DND-41 (cell line): ENCODE results near the gene KIF14.

ENCODE experiments used
- ATAC-seq: fragments of 200-7000 bp; cut with Tn5 transposase; 3 replicates; pipeline ENCODE4 v1.9.1; 2021; ENCODE audit warnings: low read depth; ENCODE audit not compliant: insufficient read depth
- DNase-seq: peaks from one replicate; pipeline ENCODE4 v3.0.0-alpha.2; 2020
- H2AFZ ChIP-seq: 2 replicates; pipeline ENCODE4 v1.6.0; 2012; ENCODE audit warnings: low read depth, low read length
- H3K27ac ChIP-seq: 2 replicates; pipeline ENCODE4 v1.5.1; 2012; ENCODE audit warnings: low read length, inconsistent platforms
- H3K27me3 ChIP-seq: fragments of 200-600 bp; sonication (generic); 2 replicates; pipeline ENCODE4 v1.6.0; 2012; ENCODE audit warnings: low read length, mild to moderate bottlenecking, inconsistent platforms; ENCODE audit not compliant: insufficient read depth, poor library complexity
- H3K36me3 ChIP-seq: 2 replicates; pipeline ENCODE4 v1.5.1; 2012; ENCODE audit warnings: low read length, inconsistent platforms; ENCODE audit not compliant: insufficient read depth
- H3K4me1 ChIP-seq: 2 replicates; pipeline ENCODE4 v1.5.1; 2012; ENCODE audit warnings: mild to moderate bottlenecking, low read length; ENCODE audit not compliant: insufficient read depth
- H3K4me2 ChIP-seq: 2 replicates; pipeline ENCODE4 v1.6.0; 2012; ENCODE audit warnings: mild to moderate bottlenecking, moderate library complexity, low read length, inconsistent platforms; ENCODE audit not compliant: insufficient read depth
- H3K4me3 ChIP-seq, 2 experiments: fragments of 200-600 bp in 1 of 2; shearing (Covaris generic) in 1 of 2; 2 replicates each; pipeline ENCODE4 v1.5.1; 2012 to 2016; ENCODE audit warnings: inconsistent platforms in 2 of 2, low read length in 2 of 2, mild to moderate bottlenecking in 2 of 2, low read depth in 1 of 2, moderate library complexity in 1 of 2
- H3K79me2 ChIP-seq: 2 replicates; pipeline ENCODE4 v1.6.0; 2012; ENCODE audit warnings: low read length, inconsistent platforms; ENCODE audit not compliant: insufficient read depth
- H3K9ac ChIP-seq: 2 replicates; pipeline ENCODE4 v1.6.0; 2012; ENCODE audit warnings: low read depth, mild to moderate bottlenecking, inconsistent platforms, low read length, moderate library complexity
- H3K9me3 ChIP-seq: 2 replicates; pipeline ENCODE4 v1.5.1; 2012; ENCODE audit warnings: low read length, moderate library complexity, mild to moderate bottlenecking, inconsistent platforms; ENCODE audit not compliant: insufficient read depth, severe bottlenecking
- H4K20me1 ChIP-seq: 2 replicates; pipeline ENCODE4 v1.6.0; 2012; ENCODE audit warnings: low read length; ENCODE audit not compliant: insufficient read depth
- EZH2 ChIP-seq: IDR thresholded peaks from 3 replicates; pipeline ENCODE4 v1.6.1; 2012; ENCODE audit warnings: borderline replicate concordance, low read depth, mild to moderate bottlenecking, moderate library complexity, low read length, inconsistent platforms; ENCODE audit not compliant: severe bottlenecking
- TF ChIP-seq, protein P1 (sequence below): IDR thresholded peaks from 2 replicates; pipeline ENCODE4 v1.5.1; 2012; ENCODE audit warnings: borderline replicate concordance, low read length, moderate library complexity, mild to moderate bottlenecking; ENCODE audit not compliant: poor library complexity, severe bottlenecking; ENCODE audit errors: extremely low read depth

The KIF14 gene

DNA sequence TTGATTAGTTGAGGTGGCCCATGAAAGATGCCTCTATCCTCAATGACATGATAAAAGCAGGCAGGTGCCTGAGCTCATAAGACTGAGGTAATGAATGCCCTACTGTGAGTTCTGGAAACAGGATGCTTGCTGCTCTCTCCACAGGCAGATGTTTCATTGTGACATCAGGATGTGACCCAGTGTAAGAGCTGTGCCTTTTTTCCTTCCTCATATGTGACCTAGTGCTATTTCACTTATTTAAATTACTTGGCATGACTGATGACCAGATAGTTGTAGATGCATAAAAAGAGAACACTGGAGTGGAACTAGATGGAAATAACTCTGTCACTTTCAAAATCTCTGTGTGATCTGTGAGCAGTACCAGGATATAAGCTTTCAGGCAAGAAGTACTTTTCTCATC lies 31.9 kb downstream of the KIF14 start:
- H3K9me3 ChIP-seq = no peaks in the 10 kb centered on the region
- no peaks in the 10 kb centered on the region for H4K20me1 ChIP-seq
- H3K4me2 ChIP-seq = no peak overlapping the region
- no peak for DNase-seq
- no peaks in the 10 kb centered on the region for H3K27me3 ChIP-seq
- H3K79me2 ChIP-seq = no peaks in the 10 kb centered on the region
- no peak overlapping the region for H2AFZ ChIP-seq
- no peak overlapping the region for H3K9ac ChIP-seq
- no peak for ATAC-seq
- no peaks in the 10 kb centered on the region for H3K4me1 ChIP-seq
- H3K4me3 ChIP-seq = no peak overlapping the region
- TF ChIP-seq, protein P1, sequence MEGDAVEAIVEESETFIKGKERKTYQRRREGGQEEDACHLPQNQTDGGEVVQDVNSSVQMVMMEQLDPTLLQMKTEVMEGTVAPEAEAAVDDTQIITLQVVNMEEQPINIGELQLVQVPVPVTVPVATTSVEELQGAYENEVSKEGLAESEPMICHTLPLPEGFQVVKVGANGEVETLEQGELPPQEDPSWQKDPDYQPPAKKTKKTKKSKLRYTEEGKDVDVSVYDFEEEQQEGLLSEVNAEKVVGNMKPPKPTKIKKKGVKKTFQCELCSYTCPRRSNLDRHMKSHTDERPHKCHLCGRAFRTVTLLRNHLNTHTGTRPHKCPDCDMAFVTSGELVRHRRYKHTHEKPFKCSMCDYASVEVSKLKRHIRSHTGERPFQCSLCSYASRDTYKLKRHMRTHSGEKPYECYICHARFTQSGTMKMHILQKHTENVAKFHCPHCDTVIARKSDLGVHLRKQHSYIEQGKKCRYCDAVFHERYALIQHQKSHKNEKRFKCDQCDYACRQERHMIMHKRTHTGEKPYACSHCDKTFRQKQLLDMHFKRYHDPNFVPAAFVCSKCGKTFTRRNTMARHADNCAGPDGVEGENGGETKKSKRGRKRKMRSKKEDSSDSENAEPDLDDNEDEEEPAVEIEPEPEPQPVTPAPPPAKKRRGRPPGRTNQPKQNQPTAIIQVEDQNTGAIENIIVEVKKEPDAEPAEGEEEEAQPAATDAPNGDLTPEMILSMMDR = no peak
- no peak for TF ChIP-seq EZH2
- H3K27ac ChIP-seq = no peak overlapping the region
- peaks cover 78% of the 10 kb centered on the region for H3K36me3 ChIP-seq

DNA sequence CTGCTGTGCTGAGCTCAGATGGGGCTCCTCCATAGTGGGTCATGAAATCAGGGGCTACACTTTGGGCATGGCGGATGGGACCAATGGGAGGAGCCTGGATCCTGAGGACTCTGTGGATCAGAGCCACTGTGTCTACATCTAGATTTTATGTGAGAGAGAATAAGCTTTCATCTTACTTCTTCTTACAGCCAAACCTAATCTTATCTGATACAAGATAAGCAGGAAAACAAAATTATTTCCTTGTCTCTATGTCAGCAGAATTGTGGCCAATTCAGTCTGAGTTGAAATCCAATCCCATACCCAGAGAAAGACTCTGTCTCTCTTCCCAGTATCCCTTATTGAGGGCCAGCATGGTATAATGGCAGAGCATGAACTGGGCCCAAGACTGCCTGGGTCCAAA lies 56.2 kb downstream of the KIF14 start:
- no peak for ATAC-seq
- Histone ChIP-seq H3K4me2 (no peak overlapping the region), H2AFZ (no peak overlapping the region), H3K27ac (no peak overlapping the region), H4K20me1 (no peaks in the 10 kb centered on the region), H3K4me3 (no peak overlapping the region), H3K9ac (no peak overlapping the region), H3K36me3 (peaks cover 67% of the 10 kb centered on the region), H3K79me2 (no peaks in the 10 kb centered on the region), H3K9me3 (no peaks in the 10 kb centered on the region), H3K27me3 (no peaks in the 10 kb centered on the region), H3K4me1 (no peaks in the 10 kb centered on the region)
- TF ChIP-seq EZH2 = no peak
- TF ChIP-seq, protein P1 = no peak
- no peak for DNase-seq

DNA sequence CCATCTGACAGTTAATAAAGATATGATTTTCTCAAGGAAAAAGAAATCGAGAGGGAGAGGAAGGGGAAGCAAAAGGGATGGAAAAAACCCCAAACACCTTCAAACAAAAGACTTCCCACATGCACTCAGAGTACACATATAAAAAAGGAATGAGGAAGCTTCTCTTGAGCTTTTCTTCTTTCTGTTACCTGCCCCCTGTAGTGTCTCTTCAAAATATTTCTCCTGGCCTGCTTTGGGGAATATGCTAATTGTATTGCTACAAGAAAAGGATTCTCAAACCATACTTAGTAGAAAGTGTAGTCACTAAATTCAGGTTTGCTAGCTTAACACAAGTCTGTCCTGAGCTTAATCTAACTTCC lies 58.7 kb downstream of the KIF14 start:
- H3K4me1 ChIP-seq = no peaks in the 10 kb centered on the region
- no peaks in the 10 kb centered on the region for H3K9me3 ChIP-seq
- no peak overlapping the region for H2AFZ ChIP-seq
- H3K4me2 ChIP-seq = no peak overlapping the region
- H3K27me3 ChIP-seq = no peaks in the 10 kb centered on the region
- peaks cover 78% of the 10 kb centered on the region for H3K36me3 ChIP-seq
- H3K27ac ChIP-seq = no peak overlapping the region
- TF ChIP-seq, protein P1 = no peak
- no peak for TF ChIP-seq EZH2
- H3K4me3 ChIP-seq = no peak overlapping the region
- ATAC-seq (no peak), DNase-seq (no peak)
- H3K79me2 ChIP-seq = no peaks in the 10 kb centered on the region
- no peaks in the 10 kb centered on the region for H4K20me1 ChIP-seq
- H3K9ac ChIP-seq = no peak overlapping the region

DNA sequence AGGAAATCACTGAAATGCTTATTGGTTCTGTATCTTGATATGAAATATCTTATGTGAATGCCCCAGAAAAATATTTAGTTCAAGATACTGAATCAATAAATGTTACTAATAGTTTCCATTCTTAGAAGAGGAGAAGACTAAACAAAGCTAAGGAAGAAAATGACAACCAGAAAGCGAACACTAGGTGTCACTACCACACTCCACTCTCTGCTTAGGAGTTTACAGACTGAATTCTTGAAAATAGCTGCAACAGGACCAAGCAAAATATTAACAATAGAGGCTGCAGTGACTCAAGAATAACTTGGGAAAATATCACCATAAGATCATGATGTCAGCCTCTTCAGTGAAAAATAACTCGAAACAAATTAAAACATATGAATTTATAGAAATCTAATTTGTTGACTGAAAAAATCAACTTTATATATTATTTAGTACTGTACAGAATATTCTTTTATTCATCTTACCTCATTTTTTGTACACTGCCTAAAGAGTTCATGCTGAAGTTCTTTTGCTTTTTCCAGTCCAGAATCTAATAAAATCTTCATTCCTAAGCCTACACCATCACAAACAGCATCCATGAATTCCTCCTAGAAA lies 61.6 kb downstream of the KIF14 start:
- Histone ChIP-seq H2AFZ (no peak overlapping the region), H3K79me2 (no peaks in the 10 kb centered on the region), H4K20me1 (no peaks in the 10 kb centered on the region), H3K27me3 (no peaks in the 10 kb centered on the region), H3K4me3 (no peak overlapping the region), H3K36me3 (peaks cover 73% of the 10 kb centered on the region), H3K27ac (no peak overlapping the region), H3K9ac (no peak overlapping the region), H3K4me2 (no peak overlapping the region), H3K9me3 (no peaks in the 10 kb centered on the region), H3K4me1 (no peaks in the 10 kb centered on the region)
- ATAC-seq (peak; percentile 81; the same call in 2 of the 3 replicates), DNase-seq (peak; percentile 20)
- TF ChIP-seq, protein P1 = peak; percentile 72
- TF ChIP-seq EZH2 = no peak
